ENCODE results near the gene PRR3.

Gene PRR3

GRCh38 chr6:30533460-30534294 lies 23.4 kb upstream of the PRR3 start:
- H3K27ac ChIP-seq: no peak overlapping the region
- TF ChIP-seq CTCF (conservative IDR thresholded peaks at IDR 0.05) (no peak), ZFX (IDR thresholded peaks at IDR 0.05) (no peak)

- H3K27ac ChIP-seq: no peak overlapping the region
- TF ChIP-seq ZFX (IDR thresholded peaks at IDR 0.05) (no peak), CTCF (conservative IDR thresholded peaks at IDR 0.05) (no peak)
These were observed 19.2 kb upstream of the PRR3 start for GRCh38 chr6:30537931-30538330.

GRCh38 chr6:30541515-30542403 lies 15.3 kb upstream of the PRR3 start:
- peak; percentile 98 for TF ChIP-seq CTCF (conservative IDR thresholded peaks at IDR 0.05)
- no peak for TF ChIP-seq ZFX (IDR thresholded peaks at IDR 0.05)
- no peak overlapping the region for H3K27ac ChIP-seq

- H3K27ac ChIP-seq: no peak overlapping the region
- no peak for TF ChIP-seq CTCF (conservative IDR thresholded peaks at IDR 0.05)
These were observed 14.7 kb upstream of the PRR3 start for GRCh38 chr6:30542404-30542725.

- no peak for TF ChIP-seq ZFX (IDR thresholded peaks at IDR 0.05)
- H3K27ac ChIP-seq: no peak overlapping the region
These were observed 14.2 kb upstream of the PRR3 start for GRCh38 chr6:30542915-30543314.

- no peak for TF ChIP-seq ZFX (IDR thresholded peaks at IDR 0.05)
- no peak for TF ChIP-seq CTCF (conservative IDR thresholded peaks at IDR 0.05)
- H3K27ac ChIP-seq: no peak overlapping the region
These were observed 13.3 kb upstream of the PRR3 start for GRCh38 chr6:30543821-30544220.

GRCh38 chr6:30544666-30545272 lies 12.3 kb upstream of the PRR3 start:
- no peak overlapping the region for H3K27ac ChIP-seq
- TF ChIP-seq ZFX (IDR thresholded peaks at IDR 0.05) (no peak), CTCF (conservative IDR thresholded peaks at IDR 0.05) (peak; percentile 84)
